ENCODE data around the gene AFF1. TPM values are rescaled to one million over a fixed set of nuclear protein-coding genes. Genes with fewer than 3 reads are reported as not detected.

AFF1 gene
- total RNA-seq, 3 donors from 2014 or later (not counting 1 experiment from before 2014, with no cell fraction given), result 87.9 to 93.4 (median 91.7) TPM

DNA sequence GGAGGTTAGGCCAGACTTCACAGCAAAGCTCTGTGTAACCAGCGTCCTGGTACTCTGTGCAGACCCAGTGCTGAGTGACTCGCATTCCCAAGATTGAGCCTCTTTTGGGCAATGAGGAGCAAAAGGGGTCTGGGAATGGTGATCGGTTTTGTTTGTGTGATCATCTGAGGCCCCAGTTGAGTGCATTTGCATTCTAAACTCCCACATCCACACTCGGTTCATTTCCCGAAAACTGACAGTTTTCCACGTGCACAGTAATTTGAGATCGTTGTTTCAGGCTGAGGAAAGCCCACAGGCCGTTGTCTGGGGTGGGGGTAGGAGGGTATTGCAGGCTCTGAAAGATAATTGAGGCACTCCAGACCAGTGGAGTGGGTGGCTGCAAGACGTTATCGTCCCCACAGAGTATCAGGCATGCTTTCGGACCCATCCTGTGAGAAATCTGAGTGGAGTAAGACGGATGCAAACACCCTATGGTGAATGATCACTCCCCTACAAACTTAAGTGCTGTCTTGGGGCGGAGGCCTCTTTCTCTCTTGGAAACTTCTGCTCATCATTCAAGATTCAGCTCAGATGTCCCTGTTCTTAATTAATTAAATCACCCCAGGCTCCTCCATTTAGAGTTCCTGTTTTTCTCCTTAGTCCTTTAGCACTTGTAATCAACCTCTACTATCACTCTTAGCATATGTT lies 96.1 kb downstream of the AFF1 start:
- peaks cover 25 to 39% of the 10 kb centered on the region in 2 donors for H3K4me1 Mint-ChIP-seq
- H3K27me3 Mint-ChIP-seq (ENCODE audit: low read depth in 2 of 2), result no peaks in the 10 kb centered on the region
- no peak overlapping the region for H3K4me3 ChIP-seq (ENCODE audit: low read length)
- WGBS (ENCODE audit: insufficient coverage), result 92% methylated on average over 13 of the region's 13 CpGs
- H3K4me1 ChIP-seq (ENCODE audit: control insufficient read depth, insufficient read depth, low read length), result peaks cover 6% of the 10 kb centered on the region
- DNase-seq, result no peak
- no peak overlapping the region for H3K27ac ChIP-seq (ENCODE audit: low read length)
- H3K4me3 Mint-ChIP-seq, result no peak overlapping the region
- ATAC-seq, result no peak
- no peaks in the 10 kb centered on the region for H3K36me3 ChIP-seq (ENCODE audit: control insufficient read depth, insufficient read depth, low read length)
- H3K27me3 ChIP-seq (ENCODE audit: control insufficient read depth, insufficient read depth, low read length), result no peaks in the 10 kb centered on the region
- H3K36me3 Mint-ChIP-seq, result no peaks in the 10 kb centered on the region
- H3K9me3 Mint-ChIP-seq, result no peaks in the 10 kb centered on the region
- no peaks in the 10 kb centered on the region for H3K9me3 ChIP-seq (ENCODE audit: control insufficient read depth, insufficient read depth, low read length)
- TF ChIP-seq, protein P1, sequence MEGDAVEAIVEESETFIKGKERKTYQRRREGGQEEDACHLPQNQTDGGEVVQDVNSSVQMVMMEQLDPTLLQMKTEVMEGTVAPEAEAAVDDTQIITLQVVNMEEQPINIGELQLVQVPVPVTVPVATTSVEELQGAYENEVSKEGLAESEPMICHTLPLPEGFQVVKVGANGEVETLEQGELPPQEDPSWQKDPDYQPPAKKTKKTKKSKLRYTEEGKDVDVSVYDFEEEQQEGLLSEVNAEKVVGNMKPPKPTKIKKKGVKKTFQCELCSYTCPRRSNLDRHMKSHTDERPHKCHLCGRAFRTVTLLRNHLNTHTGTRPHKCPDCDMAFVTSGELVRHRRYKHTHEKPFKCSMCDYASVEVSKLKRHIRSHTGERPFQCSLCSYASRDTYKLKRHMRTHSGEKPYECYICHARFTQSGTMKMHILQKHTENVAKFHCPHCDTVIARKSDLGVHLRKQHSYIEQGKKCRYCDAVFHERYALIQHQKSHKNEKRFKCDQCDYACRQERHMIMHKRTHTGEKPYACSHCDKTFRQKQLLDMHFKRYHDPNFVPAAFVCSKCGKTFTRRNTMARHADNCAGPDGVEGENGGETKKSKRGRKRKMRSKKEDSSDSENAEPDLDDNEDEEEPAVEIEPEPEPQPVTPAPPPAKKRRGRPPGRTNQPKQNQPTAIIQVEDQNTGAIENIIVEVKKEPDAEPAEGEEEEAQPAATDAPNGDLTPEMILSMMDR (IDR thresholded peaks at IDR 0.05), result no peak
- H3K27ac Mint-ChIP-seq, result no peak overlapping the region
- intact Hi-C loops (cut with micrococcal nuclease), result no loop called here

DNA sequence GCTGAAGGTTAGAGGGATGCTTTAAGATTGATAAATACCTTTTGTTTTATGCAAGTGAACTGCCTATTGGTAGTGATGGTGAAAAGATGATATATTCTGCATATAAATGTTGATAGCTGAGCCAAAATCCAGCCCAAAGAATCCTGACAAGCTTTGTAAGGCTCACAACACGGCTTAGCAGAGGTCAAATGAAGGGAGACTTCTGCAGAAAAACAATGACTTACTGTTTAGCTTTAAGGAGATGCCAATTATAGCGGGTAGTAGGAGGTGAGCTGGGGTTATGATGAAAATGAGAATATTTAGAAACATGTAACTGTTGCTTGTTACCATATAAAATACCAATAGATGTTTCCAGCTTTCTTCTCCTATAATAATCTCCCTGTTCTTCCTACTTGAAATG lies 97.1 kb downstream of the AFF1 start:
- Histone ChIP-seq H3K4me3 (ENCODE audit: low read length) (no peak overlapping the region), H3K9me3 (ENCODE audit: control insufficient read depth, insufficient read depth, low read length) (no peaks in the 10 kb centered on the region), H3K27ac (ENCODE audit: low read length) (no peak overlapping the region), H3K36me3 (ENCODE audit: control insufficient read depth, insufficient read depth, low read length) (no peaks in the 10 kb centered on the region), H3K4me1 (ENCODE audit: control insufficient read depth, insufficient read depth, low read length) (peaks cover 3% of the 10 kb centered on the region), H3K27me3 (ENCODE audit: control insufficient read depth, insufficient read depth, low read length) (no peaks in the 10 kb centered on the region)
- Mint-ChIP-seq H3K9me3 (no peaks in the 10 kb centered on the region), H3K36me3 (no peaks in the 10 kb centered on the region), H3K27ac (no peak overlapping the region), H3K4me3 (no peak overlapping the region), H3K27me3 (ENCODE audit: low read depth in 2 of 2) (no peaks in the 10 kb centered on the region), H3K4me1 (peaks cover 27 to 40% of the 10 kb centered on the region in 2 donors)
- no peak for DNase-seq
- intact Hi-C loops (cut with micrococcal nuclease), result no loop called here
- no peak for ATAC-seq
- 54% methylated on average over 1 of the region's 2 CpGs for WGBS (ENCODE audit: insufficient coverage)
- TF ChIP-seq, protein P1 (IDR thresholded peaks at IDR 0.05), result no peak

DNA sequence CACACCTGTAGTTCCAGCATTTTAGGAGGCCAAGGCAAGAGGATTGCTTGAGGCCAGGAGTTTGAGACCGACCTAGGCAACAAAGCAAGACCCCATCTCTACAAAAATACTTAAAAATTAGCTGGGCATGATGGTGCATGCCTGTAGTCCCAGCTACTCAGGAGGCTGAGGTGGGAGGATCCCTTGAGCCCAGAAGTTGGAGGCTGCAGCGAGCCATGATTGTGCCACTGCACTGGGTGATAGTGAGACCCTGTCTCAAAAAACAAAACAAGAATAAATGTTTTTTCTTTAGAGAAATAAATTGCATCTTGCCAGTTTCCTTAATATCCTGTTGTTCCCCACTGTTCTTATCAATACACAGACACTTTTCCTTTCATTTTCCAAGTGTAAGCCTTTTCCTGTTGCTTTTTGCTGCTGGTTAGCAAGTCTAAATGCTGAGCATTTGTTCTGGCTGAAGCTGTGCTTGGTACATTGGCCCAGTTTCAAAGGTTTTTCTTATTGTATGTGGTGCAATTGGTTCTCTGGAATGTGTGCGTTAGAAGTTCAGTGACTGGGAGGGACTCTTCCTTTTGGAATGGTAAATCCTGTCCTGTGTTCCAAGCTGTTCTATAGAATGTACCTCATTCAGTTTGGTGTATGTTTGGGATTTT lies 98.2 kb downstream of the AFF1 start:
- no peak for DNase-seq
- Mint-ChIP-seq H3K27me3 (ENCODE audit: low read depth in 2 of 2) (no peaks in the 10 kb centered on the region), H3K27ac (no peak overlapping the region), H3K9me3 (no peaks in the 10 kb centered on the region), H3K4me3 (no peak overlapping the region), H3K4me1 (peaks cover 32 to 45% of the 10 kb centered on the region in 2 donors), H3K36me3 (no peaks in the 10 kb centered on the region)
- H3K4me3 ChIP-seq (ENCODE audit: low read length), result no peak overlapping the region
- no peaks in the 10 kb centered on the region for H3K27me3 ChIP-seq (ENCODE audit: control insufficient read depth, insufficient read depth, low read length)
- H3K4me1 ChIP-seq (ENCODE audit: control insufficient read depth, insufficient read depth, low read length), result peaks cover 3% of the 10 kb centered on the region
- TF ChIP-seq, protein P1 (IDR thresholded peaks at IDR 0.05), result no peak
- no peak overlapping the region for H3K27ac ChIP-seq (ENCODE audit: low read length)
- intact Hi-C loops (cut with micrococcal nuclease), result no loop called here
- no peaks in the 10 kb centered on the region for H3K36me3 ChIP-seq (ENCODE audit: control insufficient read depth, insufficient read depth, low read length)
- H3K9me3 ChIP-seq (ENCODE audit: control insufficient read depth, insufficient read depth, low read length), result no peaks in the 10 kb centered on the region
- 82% methylated on average over 3 of the region's 3 CpGs for WGBS (ENCODE audit: insufficient coverage)
- ATAC-seq, result no peak

Measured in natural killer cell (primary cell).